ENCODE results near the gene LRP5.
A peak's percentile ranks its signal among the peaks of the same experiment; 100 is the strongest.
"Not testable (repeated sequence)": the region's sequence is repeated elsewhere in the genome, so short reads cannot be mapped to it uniquely, and the experiment has no call there.

LRP5 gene

GRCh38 chr11:68471360-68472340 is 159.3 kb downstream of the LRP5 start:
- DNase-seq, result peak; percentile 92

GRCh38 chr11:68472778-68473177 is 160.4 kb downstream of the LRP5 start:
- DNase-seq, result no peak

- DNase-seq, result no peak
Measured at GRCh38 chr11:68473693-68474092, 161.3 kb downstream of the LRP5 start.

GRCh38 chr11:68475626-68476025 is 163.2 kb downstream of the LRP5 start:
- not testable (repeated sequence) for DNase-seq

GRCh38 chr11:68479390-68479789 is 167.0 kb downstream of the LRP5 start:
- DNase-seq, result no peak

GRCh38 chr11:68480193-68480592 is 167.8 kb downstream of the LRP5 start:
- no peak for DNase-seq

GRCh38 chr11:68480852-68481510 is 168.6 kb downstream of the LRP5 start:
- no peak for DNase-seq

- DNase-seq, result no peak
Measured at GRCh38 chr11:68481579-68482240, 169.3 kb downstream of the LRP5 start.

GRCh38 chr11:68488623-68489022 is 176.2 kb downstream of the LRP5 start:
- DNase-seq, result no peak

GRCh38 chr11:68495220-68495729 is 182.9 kb downstream of the LRP5 start:
- DNase-seq, result no peak

- DNase-seq, result no peak
Measured at GRCh38 chr11:68495872-68496271, 183.5 kb downstream of the LRP5 start.

- DNase-seq, result peak; percentile 38
Measured at GRCh38 chr11:68497761-68498160, 185.4 kb downstream of the LRP5 start.

- no peak for DNase-seq
Measured at GRCh38 chr11:68498321-68498720, 185.9 kb downstream of the LRP5 start.
